NCI-H748 (cell line): ENCODE results near the gene ADCY10.
"Not testable (repeated sequence)": the region's sequence is repeated elsewhere in the genome, so short reads cannot be mapped to it uniquely, and the experiment has no call there.

Experiments used
- DNase-seq: peaks from one replicate; lab custom pipeline; 2025; ENCODE audit not compliant: unreplicated experiment; lab: John Stamatoyannopoulos, UW

ADCY10 gene

DNA sequence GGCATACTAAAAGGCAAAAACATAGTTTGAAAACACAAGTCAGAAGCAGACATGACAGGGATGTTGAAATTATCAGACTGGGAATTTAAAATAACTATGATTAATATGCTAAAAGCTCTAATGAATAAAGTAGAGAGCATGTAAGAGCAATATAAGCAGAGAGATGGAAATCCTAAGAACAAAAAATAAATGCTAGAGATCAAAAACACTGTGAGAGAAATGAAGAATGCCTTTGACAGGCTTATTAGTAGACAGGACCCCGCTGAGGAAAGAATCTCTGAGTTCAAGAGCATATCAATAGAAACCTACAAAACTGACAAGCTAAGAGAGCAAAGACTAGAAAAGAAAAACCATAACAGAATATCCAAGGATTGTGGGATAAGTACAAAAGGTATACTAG, 98.3 kb downstream of the ADCY10 start:
- no peak for DNase-seq

DNA sequence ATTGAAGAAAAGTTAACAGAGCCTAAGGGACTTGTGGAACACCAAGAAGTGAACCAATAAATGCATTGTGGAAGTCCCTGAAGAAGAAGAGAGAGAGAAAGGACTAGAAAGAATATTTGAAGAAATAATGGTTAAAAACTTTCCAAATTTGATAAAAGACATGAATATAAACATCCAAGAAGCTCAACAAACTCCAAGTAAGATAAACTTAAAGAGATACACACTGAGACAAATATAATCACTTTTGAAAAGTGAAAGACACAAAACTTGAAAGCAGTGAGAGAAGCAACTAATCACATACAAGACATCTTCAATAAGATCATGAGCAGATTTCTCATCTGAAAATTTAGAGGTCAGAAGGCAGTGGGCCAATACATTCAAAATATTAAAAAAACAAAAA, 101.0 kb downstream of the ADCY10 start:
- no peak for DNase-seq

- DNase-seq, result no peak
Observed at GRCh38 chr1:167808690-167809089, 105.2 kb downstream of the ADCY10 start.

DNA sequence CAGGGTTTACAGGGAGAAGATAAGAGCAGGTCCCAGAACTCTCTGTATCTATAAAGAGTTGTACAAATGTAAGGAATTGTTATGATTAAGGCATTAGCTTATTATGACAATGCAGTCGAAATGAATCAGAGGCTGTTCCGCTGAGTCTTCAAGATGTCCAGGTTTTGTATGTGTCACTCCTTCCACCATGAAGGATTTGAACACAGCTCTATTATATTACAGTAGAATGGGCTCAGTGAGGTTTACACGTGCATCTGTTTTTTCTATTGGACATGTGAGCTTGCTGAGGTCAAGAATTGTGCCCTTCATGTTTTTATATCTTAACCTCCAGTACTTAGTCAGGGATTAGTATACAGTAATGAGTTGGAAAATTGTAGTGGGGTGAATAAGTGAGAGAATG, 105.8 kb downstream of the ADCY10 start:
- no peak for DNase-seq

DNA sequence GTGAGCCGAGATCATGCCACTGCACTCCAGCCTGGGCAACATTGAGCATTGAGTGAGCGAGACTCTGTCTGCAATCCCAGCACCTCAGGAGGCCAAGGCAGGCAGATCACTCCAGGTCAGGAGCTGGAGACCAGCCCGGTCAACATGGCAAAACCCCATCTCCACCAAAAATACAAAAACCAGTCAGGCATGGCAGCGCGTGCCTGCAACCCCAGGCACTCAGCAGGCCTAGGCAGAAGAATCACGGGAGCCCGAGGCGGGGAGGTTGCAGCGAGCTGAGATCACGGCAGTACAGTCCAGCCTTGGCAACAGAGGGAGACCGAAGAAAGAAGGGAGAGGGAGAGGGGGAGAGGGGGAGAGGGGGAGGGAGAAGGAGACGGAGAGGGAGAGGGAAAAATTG, 107.3 kb downstream of the ADCY10 start:
- DNase-seq, result not testable (repeated sequence)

DNA sequence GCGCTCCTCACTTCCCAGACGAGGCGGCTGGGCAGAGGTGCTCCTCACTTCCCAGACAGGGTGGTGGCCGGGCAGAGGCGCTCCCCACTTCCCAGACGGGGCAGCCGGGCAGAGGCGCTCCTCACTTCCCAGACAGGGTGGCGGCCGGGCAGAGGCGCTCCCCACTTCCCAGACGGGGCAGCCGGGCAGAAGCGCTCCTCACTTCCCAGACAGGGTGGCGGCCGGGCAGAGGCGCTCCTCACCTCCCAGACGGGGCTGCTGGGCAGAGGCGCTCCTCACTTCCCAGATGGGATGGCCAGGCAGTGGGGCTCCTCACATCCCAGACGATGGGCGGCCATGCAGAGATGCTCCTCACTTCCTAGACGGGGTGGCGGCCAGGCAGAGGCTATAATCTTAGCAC, 107.7 kb downstream of the ADCY10 start:
- DNase-seq, result not testable (repeated sequence)

DNA sequence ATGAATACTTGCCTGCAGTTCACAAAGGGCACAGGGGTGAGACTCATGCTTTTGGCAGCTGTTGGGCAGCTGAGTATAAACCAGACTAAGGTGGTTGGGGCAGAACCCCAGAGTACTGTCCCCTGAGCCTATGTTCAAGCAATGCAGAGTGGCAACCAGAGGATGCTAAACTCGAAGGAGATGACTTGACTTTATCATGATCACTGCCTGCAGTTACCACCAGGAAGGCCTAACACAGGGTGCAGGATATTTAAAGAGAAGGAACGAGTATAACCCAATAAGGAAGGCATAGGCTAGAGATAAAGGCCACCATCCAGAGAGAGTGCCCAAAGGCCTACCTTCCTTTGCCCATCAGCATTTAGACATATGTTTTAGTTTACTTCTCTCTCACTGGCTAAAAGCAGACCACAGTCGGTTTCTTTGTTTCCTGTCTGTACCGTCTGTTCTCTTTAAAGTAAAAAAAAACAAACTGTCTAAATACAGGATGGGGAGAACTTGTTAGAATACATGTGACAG, 108.8 kb downstream of the ADCY10 start:
- DNase-seq, result no peak

DNA sequence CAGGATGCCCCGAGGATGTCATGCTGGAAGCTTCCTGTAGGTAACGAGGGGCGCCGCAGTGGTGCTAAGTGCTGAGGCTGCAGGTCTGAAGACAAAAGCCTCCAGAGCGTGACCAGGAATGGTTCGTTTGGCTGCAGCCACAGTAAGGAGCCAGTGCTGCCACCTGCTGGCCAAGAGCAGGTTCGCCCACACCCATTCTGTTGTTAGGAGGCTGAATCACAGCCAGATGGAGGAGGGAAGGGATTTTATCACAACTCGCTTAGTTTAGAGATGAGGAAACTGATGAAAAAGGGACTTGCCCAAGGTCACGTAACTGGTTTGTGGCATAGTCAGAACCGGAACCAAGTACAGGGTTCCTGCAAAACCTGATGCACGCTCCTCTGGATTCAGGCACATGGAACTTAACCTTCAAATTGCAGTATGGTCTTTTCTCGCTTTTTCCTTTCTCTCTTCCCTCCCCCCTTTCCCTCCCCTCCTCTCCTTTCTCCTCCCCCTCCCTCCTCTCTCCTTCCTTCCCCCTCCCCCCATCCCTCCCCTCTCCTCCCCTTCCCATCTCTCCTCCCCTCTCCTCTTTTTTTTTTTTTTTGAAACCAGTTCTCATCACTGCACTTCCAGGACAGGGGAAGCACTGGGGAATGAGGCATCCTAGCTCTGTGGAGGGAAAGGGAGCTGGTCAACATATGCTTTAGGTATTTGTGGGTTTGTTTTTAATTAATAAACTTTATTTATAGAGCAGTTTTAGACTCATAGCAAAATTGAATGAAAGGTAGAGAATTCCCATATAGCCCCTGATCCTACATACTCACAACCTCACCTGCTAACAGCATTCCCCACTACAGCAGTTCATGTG, 110.4 kb downstream of the ADCY10 start:
- DNase-seq, result peak; percentile 95

GRCh38 chr1:167802235-167802634, 111.7 kb downstream of the ADCY10 start:
- no peak for DNase-seq

DNA sequence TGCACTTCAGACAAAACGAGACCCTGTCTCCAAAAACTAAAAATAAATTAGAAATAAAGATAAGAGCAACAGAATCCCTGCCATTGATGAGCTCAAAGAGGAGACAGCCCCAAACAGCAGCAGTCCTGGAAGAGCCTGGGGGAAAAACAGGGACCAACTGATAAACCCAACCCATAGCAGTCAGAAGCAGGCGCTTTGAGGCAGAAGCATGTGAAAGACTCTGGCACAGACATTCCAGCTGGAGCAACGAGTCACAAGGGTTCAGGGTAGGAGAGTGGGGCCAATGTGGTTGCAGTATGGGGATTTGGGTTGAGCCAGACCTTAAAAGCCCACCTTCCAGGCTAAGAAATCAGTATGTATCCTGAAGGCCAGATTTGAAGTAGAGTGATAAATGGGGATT, 113.7 kb downstream of the ADCY10 start:
- no peak for DNase-seq

- no peak for DNase-seq
Observed at GRCh38 chr1:167799747-167800146, 114.2 kb downstream of the ADCY10 start.

DNA sequence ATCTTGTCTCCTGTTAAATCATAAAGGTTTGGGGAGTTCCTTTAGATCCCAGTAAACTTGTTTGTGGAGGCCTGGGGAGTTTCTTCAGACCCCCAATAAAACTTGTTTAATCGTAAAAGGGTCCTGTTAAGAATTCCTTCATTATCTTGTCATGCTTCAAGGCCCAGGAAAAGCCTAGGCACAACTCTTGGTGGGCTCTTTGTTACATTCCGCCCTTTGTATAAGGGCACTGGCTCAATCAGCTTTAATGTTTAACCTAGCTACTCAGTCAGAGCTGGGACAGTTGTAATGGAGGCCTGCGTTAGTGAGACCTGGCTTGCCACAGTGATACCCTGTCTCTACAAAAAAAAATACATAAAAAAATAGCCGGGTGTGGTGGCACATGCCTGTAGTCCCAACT, 115.0 kb downstream of the ADCY10 start:
- no peak for DNase-seq

DNA sequence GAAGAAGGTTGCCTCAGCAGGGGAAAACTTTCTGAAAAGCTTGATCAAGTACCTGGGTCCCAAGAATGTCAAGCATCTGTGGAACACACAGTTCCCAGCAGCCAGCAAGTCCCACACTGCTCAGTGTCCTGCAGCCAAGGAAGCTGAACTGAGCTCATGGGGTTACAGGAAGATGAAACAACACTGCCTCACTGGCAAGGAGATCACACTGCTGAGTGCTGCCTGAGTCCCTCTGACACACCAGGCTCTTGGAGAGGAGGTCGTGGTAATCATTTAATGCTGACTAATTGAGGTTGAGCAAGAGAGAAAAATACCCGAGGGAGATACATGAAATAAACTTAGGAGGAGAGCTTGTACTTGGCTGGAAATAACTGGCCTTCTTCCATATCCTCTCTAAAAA, 116.9 kb downstream of the ADCY10 start:
- DNase-seq, result no peak

DNA sequence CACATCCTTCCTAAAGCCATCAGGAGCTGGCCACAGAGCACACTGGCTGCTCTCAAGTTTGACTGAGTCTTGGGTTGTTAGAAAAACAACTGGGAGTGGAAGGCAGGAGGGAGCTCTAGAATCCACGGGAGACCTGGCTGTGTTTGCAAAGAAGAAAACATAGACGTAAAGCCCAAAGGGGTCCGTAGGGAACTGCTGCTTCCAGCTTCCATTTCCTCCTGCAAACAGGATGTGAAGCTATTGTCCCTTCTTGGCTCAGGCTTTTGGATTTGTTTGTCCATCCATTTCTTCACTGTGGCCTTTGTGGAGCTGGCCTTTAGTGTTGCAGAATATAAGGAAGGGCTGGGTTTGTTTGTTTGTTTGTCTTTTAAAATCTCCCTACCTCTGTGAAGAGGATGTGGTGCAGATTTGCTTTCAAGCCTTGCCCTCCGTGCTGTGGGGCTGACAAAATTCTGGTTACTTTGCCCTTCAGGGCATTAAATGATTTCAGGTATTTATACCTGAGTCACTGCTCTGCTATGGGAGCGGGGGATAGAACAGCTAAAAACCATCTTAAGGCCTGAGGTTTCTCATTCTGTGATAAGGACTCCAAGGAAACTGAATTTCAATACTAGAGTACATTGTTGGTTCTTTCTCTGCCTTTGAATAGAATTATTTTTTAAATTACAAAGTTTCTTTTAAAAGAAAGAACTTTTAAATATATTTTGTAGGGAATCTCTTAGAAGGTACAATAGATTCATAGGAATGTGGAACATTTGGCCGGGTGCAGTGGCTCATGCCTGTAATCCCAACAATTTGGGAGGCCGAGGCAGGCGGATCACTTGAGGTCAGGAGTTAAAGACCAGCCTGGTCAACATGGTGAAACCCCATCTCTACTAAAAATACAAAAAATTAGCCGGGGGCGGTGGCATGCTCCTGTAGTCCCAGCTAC, 117.9 kb downstream of the ADCY10 start:
- DNase-seq, result peak; percentile 72

DNA sequence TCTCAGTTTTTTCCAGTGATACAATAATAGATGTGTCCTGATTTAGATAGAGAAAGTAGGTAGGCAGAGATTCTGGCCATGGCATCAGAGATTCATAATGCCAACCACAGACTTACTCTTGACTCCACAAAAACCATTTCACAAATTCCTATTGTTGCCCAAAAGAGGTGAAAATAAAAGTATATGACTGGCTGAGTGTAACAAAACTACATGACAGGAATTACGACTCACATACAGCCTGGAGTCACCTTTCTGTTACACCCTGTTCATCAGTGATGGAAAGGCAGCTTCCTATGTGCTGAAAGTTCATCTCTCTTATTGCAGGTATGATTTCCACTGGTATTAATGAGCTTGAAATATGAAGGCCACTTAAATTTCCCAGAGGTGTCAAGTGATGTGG, 119.9 kb downstream of the ADCY10 start:
- no peak for DNase-seq

GRCh38 chr1:167792188-167792565, 121.8 kb downstream of the ADCY10 start:
- no peak for DNase-seq

GRCh38 chr1:167791281-167792187, 122.4 kb downstream of the ADCY10 start:
- DNase-seq, result no peak

DNA sequence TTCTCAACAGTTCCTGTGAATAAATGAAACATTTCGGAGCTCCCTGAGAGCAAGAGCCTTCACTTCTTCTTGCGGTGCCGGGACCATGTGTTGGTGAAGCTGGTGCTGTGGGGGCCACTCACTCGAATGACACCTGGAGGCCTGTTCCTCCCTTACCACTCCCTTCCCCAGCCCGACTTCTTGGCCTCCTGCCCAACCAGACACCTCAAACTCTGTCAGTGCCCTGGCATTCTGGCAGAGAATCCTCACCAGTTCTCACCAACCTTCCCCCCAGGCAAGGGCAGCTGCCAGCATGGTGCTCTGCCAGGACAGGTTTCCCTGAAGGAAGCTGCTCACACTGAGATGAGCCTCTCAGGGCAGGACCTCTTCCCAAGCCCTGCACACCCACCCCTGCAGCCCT, 123.8 kb downstream of the ADCY10 start:
- no peak for DNase-seq

DNA sequence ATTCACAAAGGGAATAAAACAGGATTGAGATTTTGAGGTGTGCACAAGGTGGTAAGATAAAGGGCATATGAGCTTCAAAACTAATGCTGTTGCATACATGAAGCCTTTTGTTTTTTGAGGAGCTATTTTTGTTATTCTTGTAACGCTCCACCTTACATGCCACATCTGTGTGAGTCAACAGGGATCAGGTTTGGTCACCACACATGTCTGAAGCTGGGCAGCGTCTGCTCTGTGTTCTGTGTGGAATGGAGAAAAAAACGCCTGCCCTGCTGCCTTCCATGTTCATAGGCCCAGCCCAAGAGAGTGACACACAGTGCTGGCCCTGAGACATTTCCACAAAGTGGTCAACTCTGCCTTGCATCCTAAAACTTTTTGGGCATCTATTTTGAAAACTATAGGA, 124.4 kb downstream of the ADCY10 start:
- DNase-seq, result no peak

GRCh38 chr1:167786502-167786901, 127.4 kb downstream of the ADCY10 start:
- no peak for DNase-seq
